Measurements from ENCODE around the gene CYB561D2. TPM values are rescaled to one million over a fixed set of nuclear protein-coding genes. Genes with fewer than 3 reads are reported as not detected.
A peak's percentile ranks its signal among the peaks of the same experiment; 100 is the strongest.

CYB561D2 gene
- total RNA-seq, 1 donor from 2014 or later = 11.5 TPM

DNA sequence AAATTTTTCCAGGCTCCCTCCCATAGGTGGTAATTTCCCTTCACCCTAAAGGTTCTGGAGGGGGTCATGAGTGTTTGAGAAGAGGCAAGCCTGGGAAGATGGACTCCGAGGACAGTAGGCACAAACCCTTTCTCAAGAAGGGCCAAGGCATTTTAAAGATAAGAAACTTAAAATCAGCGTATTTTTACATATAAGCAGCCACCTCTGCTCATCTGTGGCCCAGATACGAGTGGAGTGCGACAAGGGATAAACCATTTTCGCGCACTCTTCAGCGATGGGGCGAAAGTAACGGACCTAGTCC lies 10.6 kb upstream of the CYB561D2 start:
- peak overlapping the region; percentile 51 to 60 for H3K4me3 ChIP-seq
- peaks cover 61% of the 10 kb centered on the region for H3K4me1 ChIP-seq
- no peak for TF ChIP-seq POLR2AphosphoS5 (IDR thresholded peaks at IDR 0.05; ENCODE audit: insufficient read depth in 1 of 2, low read depth in 1 of 2)
- TF ChIP-seq, protein P1, sequence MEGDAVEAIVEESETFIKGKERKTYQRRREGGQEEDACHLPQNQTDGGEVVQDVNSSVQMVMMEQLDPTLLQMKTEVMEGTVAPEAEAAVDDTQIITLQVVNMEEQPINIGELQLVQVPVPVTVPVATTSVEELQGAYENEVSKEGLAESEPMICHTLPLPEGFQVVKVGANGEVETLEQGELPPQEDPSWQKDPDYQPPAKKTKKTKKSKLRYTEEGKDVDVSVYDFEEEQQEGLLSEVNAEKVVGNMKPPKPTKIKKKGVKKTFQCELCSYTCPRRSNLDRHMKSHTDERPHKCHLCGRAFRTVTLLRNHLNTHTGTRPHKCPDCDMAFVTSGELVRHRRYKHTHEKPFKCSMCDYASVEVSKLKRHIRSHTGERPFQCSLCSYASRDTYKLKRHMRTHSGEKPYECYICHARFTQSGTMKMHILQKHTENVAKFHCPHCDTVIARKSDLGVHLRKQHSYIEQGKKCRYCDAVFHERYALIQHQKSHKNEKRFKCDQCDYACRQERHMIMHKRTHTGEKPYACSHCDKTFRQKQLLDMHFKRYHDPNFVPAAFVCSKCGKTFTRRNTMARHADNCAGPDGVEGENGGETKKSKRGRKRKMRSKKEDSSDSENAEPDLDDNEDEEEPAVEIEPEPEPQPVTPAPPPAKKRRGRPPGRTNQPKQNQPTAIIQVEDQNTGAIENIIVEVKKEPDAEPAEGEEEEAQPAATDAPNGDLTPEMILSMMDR (IDR thresholded peaks at IDR 0.05) = no peak
- TF ChIP-seq POLR2A (IDR thresholded peaks at IDR 0.05) = no peak
- no peak for DNase-seq (ENCODE audit: extremely low spot score in 2 of 2)
- H3K9me3 ChIP-seq = no peaks in the 10 kb centered on the region
- no peaks in the 10 kb centered on the region for H3K36me3 ChIP-seq
- no peaks in the 10 kb centered on the region for H3K27me3 ChIP-seq
- peak overlapping the region; percentile 99 for H3K27ac ChIP-seq
- intact Hi-C loops (cut with DNase I) = no loop called here

DNA sequence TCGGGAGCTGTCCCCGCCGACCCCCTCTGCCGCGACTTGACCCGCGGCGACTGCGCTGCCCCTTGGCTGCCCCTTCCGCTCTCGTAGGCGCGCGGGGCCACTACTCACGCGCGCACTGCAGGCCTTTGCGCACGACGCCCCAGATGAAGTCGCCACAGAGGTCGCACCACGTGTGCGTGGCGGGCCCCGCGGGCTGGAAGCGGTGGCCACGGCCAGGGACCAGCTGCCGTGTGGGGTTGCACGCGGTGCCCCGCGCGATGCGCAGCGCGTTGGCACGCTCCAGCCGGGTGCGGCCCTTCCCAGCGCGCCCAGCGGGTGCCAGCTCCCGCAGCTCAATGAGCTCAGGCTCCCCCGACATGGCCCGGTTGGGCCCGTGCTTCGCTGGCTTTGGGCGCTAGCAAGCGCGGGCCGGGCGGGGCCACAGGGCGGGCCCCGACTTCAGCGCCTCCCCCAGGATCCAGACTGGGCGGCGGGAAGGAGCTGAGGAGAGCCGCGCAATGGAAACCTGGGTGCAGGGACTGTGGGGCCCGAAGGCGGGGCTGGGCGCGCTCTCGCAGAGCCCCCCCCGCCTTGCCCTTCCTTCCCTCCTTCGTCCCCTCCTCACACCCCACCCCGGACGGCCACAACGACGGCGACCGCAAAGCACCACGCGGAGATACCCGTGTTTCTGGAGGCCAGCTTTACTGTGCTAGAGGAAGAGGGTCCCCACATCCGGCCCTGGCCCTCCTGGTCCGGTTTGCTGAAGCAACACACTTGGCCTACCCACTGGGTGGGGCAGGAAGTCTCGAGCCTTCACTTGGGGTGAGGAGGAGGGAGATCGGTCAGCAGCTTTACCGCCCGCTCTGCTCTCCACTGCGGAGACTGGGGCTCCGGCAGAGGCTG lies 10.0 kb upstream of the CYB561D2 start, which contains the start of gene RASSF1:
TSS of gene RASSF1 (minus strand) at position 389 of the 882 bp plus-strand sequence. CDS start at position 358, 31 bp downstream.
- Histone ChIP-seq H3K27me3 (no peaks in the 10 kb centered on the region), H3K4me1 (peaks cover 61% of the 10 kb centered on the region), H3K4me3 (peak within 1 kb of the TSS; percentile 51 to 60), H3K36me3 (no peaks in the 10 kb centered on the region), H3K27ac (peak within 1 kb of the TSS; percentile 99), H3K9me3 (no peaks in the 10 kb centered on the region)
- TF ChIP-seq POLR2AphosphoS5 (IDR thresholded peaks at IDR 0.05; ENCODE audit: insufficient read depth in 1 of 2, low read depth in 1 of 2) = peak; percentile 11 to 79
- TF ChIP-seq, protein P1 (IDR thresholded peaks at IDR 0.05) = no peak
- TF ChIP-seq POLR2A (IDR thresholded peaks at IDR 0.05) = peak in 1 of 2 donors; percentile 69
- no peak for DNase-seq (ENCODE audit: extremely low spot score in 2 of 2)
- intact Hi-C loops (cut with DNase I) = no loop called here

DNA sequence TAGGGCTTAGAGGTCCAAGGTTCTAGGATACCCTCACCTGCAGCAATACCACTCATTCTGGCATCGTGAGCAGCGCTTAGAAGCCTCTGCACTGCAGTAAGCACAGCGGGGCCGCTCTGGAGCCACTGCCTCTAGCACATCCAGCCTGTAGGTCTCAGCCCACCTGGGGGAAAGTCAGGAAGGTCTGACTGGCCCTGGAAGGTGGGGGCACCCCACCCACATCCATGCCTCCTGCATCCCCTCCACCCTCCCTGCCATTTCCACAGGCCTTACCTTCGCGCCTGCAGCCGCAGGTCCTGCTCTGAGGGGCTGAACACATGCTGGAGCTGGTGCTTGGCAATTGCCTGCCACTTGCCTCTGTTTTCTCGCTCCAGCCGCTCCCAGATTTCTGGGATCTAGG lies 9.1 kb upstream of the CYB561D2 start:
- DNase-seq (ENCODE audit: extremely low spot score in 2 of 2) = no peak
- intact Hi-C loops (cut with DNase I) = no loop called here
- Histone ChIP-seq H3K27ac (peak overlapping the region; percentile 99), H3K4me3 (peak overlapping the region; percentile 51 to 60), H3K27me3 (no peaks in the 10 kb centered on the region), H3K36me3 (no peaks in the 10 kb centered on the region), H3K4me1 (peaks cover 59% of the 10 kb centered on the region), H3K9me3 (no peaks in the 10 kb centered on the region)
- no peak for TF ChIP-seq POLR2AphosphoS5 (IDR thresholded peaks at IDR 0.05; ENCODE audit: insufficient read depth in 1 of 2, low read depth in 1 of 2)
- TF ChIP-seq, protein P1 (IDR thresholded peaks at IDR 0.05) = no peak
- no peak for TF ChIP-seq POLR2A (IDR thresholded peaks at IDR 0.05)

DNA sequence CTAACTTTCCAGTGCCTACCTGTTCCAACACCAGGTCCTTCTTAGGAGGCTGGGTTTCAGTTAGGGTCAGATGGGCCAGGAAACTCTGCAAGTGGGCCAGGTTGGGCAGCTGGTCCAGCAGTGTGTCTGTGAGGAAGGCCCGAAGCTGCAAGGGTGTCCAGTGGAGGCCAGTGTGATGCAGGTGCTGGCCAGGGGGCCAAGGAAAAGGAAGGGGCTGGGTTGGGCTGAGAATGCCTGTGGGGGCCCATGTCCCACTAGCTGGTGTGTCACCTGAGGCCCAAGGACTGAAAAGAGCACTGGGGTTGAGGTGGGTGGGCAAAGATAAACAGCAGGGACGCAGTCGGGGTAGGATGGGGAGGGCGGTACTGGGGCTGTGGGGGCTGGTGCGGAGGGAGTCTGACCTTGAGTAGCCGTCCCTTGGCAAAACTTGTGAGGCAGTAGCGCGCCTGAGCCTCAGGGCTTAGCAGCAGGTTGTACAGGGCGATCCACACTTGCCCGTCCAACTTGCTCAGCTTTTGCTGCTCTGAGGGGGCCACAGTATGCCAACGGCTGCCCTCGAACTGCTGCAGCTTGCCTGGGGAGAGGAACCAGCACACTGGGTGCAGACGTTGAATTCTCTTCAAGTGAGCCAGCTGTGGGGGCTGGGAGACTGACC lies 8.5 kb upstream of the CYB561D2 start:
- intact Hi-C loops (cut with DNase I) = no loop called here
- H3K4me3 ChIP-seq = no peak overlapping the region
- DNase-seq (ENCODE audit: extremely low spot score in 2 of 2) = no peak
- H3K4me1 ChIP-seq = peaks cover 55% of the 10 kb centered on the region
- H3K9me3 ChIP-seq = no peaks in the 10 kb centered on the region
- TF ChIP-seq POLR2A (IDR thresholded peaks at IDR 0.05) (no peak), POLR2AphosphoS5 (IDR thresholded peaks at IDR 0.05; ENCODE audit: insufficient read depth in 1 of 2, low read depth in 1 of 2) (no peak)
- TF ChIP-seq, protein P1 (IDR thresholded peaks at IDR 0.05) = no peak
- peak overlapping the region; percentile 99 for H3K27ac ChIP-seq
- no peaks in the 10 kb centered on the region for H3K27me3 ChIP-seq
- H3K36me3 ChIP-seq = no peaks in the 10 kb centered on the region

All from vagina (tissue), 2 donors.